Stimulated activated effector memory CD8-positive, alpha-beta T cell treated with anti-CD3 and anti-CD28 coated beads, Interleukin-12 subunit alpha, Interleukin-12 subunit beta, amount 100 ng/mL, for 72 hours (primary cell): ENCODE measurements around the gene AKAP9.
A peak's percentile ranks its signal among the peaks of the same experiment; 100 is the strongest.
"Not testable (repeated sequence)": the region's sequence is repeated elsewhere in the genome, so short reads cannot be mapped to it uniquely, and the experiment has no call there.

ENCODE experiments used
- ATAC-seq: fragments of 150-1000 bp; cut with Tn5 transposase; 2 replicates; pipeline ENCODE4 v1.10.0; 2021
- DNase-seq, 2 donors: peaks; one replicate each; pipeline ENCODE4 v3.0.0; 2021 to 2022; ENCODE audit warnings: low spot score in 2 of 2
- H3K27ac Mint-ChIP-seq: one replicate; pipeline ENCODE4 v1.8.0; 2022; ENCODE audit warnings: mild to moderate bottlenecking, mixed read lengths
- H3K36me3 Mint-ChIP-seq: one replicate; pipeline ENCODE4 v1.8.0; 2022; ENCODE audit warnings: mild to moderate bottlenecking, mixed read lengths
- H3K4me1 Mint-ChIP-seq: one replicate; pipeline ENCODE4 v1.8.0; 2022; ENCODE audit warnings: mixed read lengths
- H3K4me3 Mint-ChIP-seq: one replicate; pipeline ENCODE4 v1.8.0; 2022; ENCODE audit warnings: mild to moderate bottlenecking, mixed read lengths
- H3K9me3 Mint-ChIP-seq: one replicate; pipeline ENCODE4 v1.8.0; 2022; ENCODE audit warnings: mixed read lengths

AKAP9 gene

GRCh38 chr7:91940572-91941341 is at the start of gene AKAP9:
Gene AKAP9 (plus strand): TSS chr7:91940862. CDS start chr7:91941100, 238 bp downstream.
- peak within 1 kb of the TSS; percentile 83 for H3K4me3 Mint-ChIP-seq
- peak within 1 kb of the TSS; percentile 95 for H3K27ac Mint-ChIP-seq
- ATAC-seq = peak; percentile 96
- H3K9me3 Mint-ChIP-seq = no peaks in the 10 kb centered on the region
- peaks cover 11% of the 10 kb centered on the region for H3K36me3 Mint-ChIP-seq
- peak; percentile 81 to 93 for DNase-seq
- H3K4me1 Mint-ChIP-seq = peaks cover 39% of the 10 kb centered on the region

DNA sequence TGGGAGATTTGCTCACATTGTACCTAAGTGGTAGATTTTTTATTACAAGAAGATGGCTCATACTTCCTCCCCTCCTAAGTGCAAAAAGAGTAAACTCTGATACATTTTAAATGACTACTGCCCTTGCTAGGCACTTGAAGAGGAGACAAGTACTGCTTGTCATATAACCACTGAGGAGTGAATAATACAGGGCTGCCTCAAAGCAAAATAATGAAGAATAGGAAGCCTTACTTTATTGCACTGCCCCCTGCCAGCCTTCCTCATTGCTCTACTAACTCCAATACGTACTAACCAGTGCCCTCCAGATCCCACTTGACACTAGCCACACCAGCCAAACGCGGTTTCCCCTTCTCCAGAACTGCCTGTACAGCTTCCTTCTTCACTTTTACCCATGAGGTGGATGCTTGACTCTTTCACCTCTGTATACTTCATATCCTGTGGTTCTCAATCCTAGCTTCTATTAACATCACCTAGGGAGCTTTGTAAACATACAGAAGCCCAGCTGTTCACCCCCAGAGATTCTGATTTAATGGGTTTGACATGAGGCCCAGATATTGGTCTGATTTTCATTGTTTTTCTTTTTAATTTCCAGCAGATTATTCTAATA is 48.5 kb upstream of the AKAP9 start:
- no peaks in the 10 kb centered on the region for H3K9me3 Mint-ChIP-seq
- DNase-seq (no peak), ATAC-seq (no peak)
- H3K4me1 Mint-ChIP-seq = no peaks in the 10 kb centered on the region
- no peak overlapping the region for H3K27ac Mint-ChIP-seq
- H3K36me3 Mint-ChIP-seq = no peaks in the 10 kb centered on the region
- no peak overlapping the region for H3K4me3 Mint-ChIP-seq

DNA sequence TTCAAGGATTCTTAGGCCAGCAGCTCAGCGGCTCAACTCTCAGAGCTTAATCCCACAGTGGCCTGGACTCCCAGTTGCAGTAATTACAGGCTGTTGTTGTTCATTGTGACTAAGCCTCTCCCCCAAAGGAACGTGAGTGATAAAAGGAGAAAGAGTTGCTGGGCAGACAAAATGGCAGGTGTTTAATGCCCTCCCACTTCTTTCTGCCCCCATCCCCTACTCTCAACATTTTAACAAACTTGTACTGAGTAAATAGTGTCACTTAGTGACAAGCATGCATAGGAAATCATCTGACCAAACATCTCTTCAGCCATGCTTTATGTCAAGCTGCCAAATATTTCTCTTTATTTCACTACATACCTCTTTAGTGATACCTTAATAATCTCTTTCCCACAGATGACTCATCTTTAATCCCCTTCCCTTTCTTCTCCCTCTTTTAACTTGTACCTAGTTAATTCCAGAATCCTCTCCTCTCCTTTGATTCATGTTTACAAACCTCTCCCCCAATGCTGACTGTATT is 47.8 kb upstream of the AKAP9 start:
- Mint-ChIP-seq H3K36me3 (no peaks in the 10 kb centered on the region), H3K9me3 (no peaks in the 10 kb centered on the region), H3K4me1 (no peaks in the 10 kb centered on the region), H3K27ac (no peak overlapping the region), H3K4me3 (no peak overlapping the region)
- DNase-seq (no peak), ATAC-seq (no peak)

GRCh38 chr7:91893699-91894098 is 47.0 kb upstream of the AKAP9 start:
- H3K4me1 Mint-ChIP-seq, ATAC-seq, H3K36me3 Mint-ChIP-seq, DNase-seq, H3K9me3 Mint-ChIP-seq, H3K4me3 Mint-ChIP-seq, H3K27ac Mint-ChIP-seq: not testable (repeated sequence)

- Mint-ChIP-seq H3K27ac (no peak overlapping the region), H3K4me1 (no peaks in the 10 kb centered on the region), H3K36me3 (no peaks in the 10 kb centered on the region), H3K9me3 (no peaks in the 10 kb centered on the region), H3K4me3 (no peak overlapping the region)
- DNase-seq = no peak
- no peak for ATAC-seq
Observed at GRCh38 chr7:91894781-91895480, 45.7 kb upstream of the AKAP9 start.

- no peaks in the 10 kb centered on the region for H3K36me3 Mint-ChIP-seq
- H3K4me1 Mint-ChIP-seq = no peaks in the 10 kb centered on the region
- ATAC-seq = no peak
- no peak overlapping the region for H3K27ac Mint-ChIP-seq
- no peaks in the 10 kb centered on the region for H3K9me3 Mint-ChIP-seq
- no peak overlapping the region for H3K4me3 Mint-ChIP-seq
- DNase-seq = no peak
Observed at GRCh38 chr7:91898240-91898992, 42.2 kb upstream of the AKAP9 start.

- DNase-seq (no peak), ATAC-seq (no peak)
- H3K9me3 Mint-ChIP-seq = no peaks in the 10 kb centered on the region
- no peaks in the 10 kb centered on the region for H3K4me1 Mint-ChIP-seq
- H3K27ac Mint-ChIP-seq = no peak overlapping the region
- no peak overlapping the region for H3K4me3 Mint-ChIP-seq
- H3K36me3 Mint-ChIP-seq = no peaks in the 10 kb centered on the region
Observed at GRCh38 chr7:91899563-91899962, 41.1 kb upstream of the AKAP9 start.

GRCh38 chr7:91910171-91910570 is 30.5 kb upstream of the AKAP9 start:
- Mint-ChIP-seq H3K27ac (no peak overlapping the region), H3K4me1 (no peaks in the 10 kb centered on the region), H3K4me3 (no peak overlapping the region), H3K36me3 (no peaks in the 10 kb centered on the region), H3K9me3 (no peaks in the 10 kb centered on the region)
- no peak for DNase-seq
- no peak for ATAC-seq

DNA sequence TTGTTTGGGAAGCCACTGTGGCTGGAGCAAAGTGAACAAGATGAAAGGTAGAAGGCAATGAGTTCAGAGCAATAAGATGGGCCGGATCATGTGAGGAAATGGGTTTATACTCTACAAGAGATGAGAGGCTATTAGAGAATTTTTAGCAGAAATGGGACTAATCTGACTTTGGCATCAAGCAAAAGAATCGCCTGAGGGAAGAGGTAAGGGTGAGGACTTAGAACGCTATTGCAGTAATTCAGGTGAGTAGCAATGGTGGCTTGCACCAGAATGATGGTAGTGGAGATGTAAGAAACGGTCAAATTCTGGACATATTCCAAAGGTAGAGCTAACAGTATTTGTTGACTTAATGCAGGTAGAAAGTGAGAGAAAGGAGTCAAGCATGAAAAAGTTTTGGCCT is 29.5 kb upstream of the AKAP9 start:
- no peaks in the 10 kb centered on the region for H3K4me1 Mint-ChIP-seq
- H3K27ac Mint-ChIP-seq = no peak overlapping the region
- DNase-seq (no peak), ATAC-seq (no peak)
- H3K36me3 Mint-ChIP-seq = no peaks in the 10 kb centered on the region
- no peak overlapping the region for H3K4me3 Mint-ChIP-seq
- no peaks in the 10 kb centered on the region for H3K9me3 Mint-ChIP-seq

GRCh38 chr7:91912494-91912893 is 28.2 kb upstream of the AKAP9 start:
- DNase-seq (no peak), ATAC-seq (no peak)
- Mint-ChIP-seq H3K4me3 (no peak overlapping the region), H3K4me1 (no peaks in the 10 kb centered on the region), H3K36me3 (no peaks in the 10 kb centered on the region), H3K27ac (no peak overlapping the region), H3K9me3 (no peaks in the 10 kb centered on the region)

DNA sequence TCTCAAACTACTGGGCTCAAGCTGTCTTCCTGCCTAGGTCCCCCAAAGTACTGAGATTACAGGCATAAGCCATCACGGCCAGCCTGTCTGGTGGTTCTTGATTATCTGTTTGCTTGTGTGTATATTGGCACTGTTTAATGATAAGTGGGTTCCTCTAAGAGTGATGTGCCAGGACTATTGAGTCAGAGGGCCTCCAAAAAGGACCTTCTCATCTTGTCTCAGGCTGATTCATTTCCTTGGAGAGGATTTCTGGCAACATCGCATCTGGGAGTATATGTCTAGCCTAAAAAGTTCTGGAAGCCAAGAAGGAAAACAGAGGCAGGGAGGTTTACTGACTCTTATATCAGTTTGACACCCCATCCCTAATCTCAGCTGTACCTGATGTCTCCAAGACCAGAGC is 27.1 kb upstream of the AKAP9 start:
- Mint-ChIP-seq H3K4me3 (no peak overlapping the region), H3K36me3 (no peaks in the 10 kb centered on the region), H3K9me3 (no peaks in the 10 kb centered on the region), H3K27ac (no peak overlapping the region), H3K4me1 (no peaks in the 10 kb centered on the region)
- no peak for DNase-seq
- ATAC-seq = no peak

GRCh38 chr7:91915401-91916050 is 25.1 kb upstream of the AKAP9 start:
- no peak overlapping the region for H3K27ac Mint-ChIP-seq
- no peak for DNase-seq
- H3K36me3 Mint-ChIP-seq = no peaks in the 10 kb centered on the region
- H3K9me3 Mint-ChIP-seq = no peaks in the 10 kb centered on the region
- H3K4me1 Mint-ChIP-seq = no peaks in the 10 kb centered on the region
- H3K4me3 Mint-ChIP-seq = no peak overlapping the region
- no peak for ATAC-seq

- no peak overlapping the region for H3K27ac Mint-ChIP-seq
- ATAC-seq = no peak
- H3K4me1 Mint-ChIP-seq = no peaks in the 10 kb centered on the region
- no peaks in the 10 kb centered on the region for H3K9me3 Mint-ChIP-seq
- no peaks in the 10 kb centered on the region for H3K36me3 Mint-ChIP-seq
- no peak overlapping the region for H3K4me3 Mint-ChIP-seq
- no peak for DNase-seq
Observed at GRCh38 chr7:91916051-91916440, 24.6 kb upstream of the AKAP9 start.

- Mint-ChIP-seq H3K4me3 (no peak overlapping the region), H3K9me3 (no peaks in the 10 kb centered on the region), H3K36me3 (no peaks in the 10 kb centered on the region), H3K4me1 (no peaks in the 10 kb centered on the region), H3K27ac (no peak overlapping the region)
- DNase-seq = no peak
- ATAC-seq = no peak
Observed at GRCh38 chr7:91918356-91918755, 22.3 kb upstream of the AKAP9 start.

GRCh38 chr7:91922857-91923256 is 17.8 kb upstream of the AKAP9 start:
- H3K4me3 Mint-ChIP-seq = no peak overlapping the region
- H3K9me3 Mint-ChIP-seq = no peaks in the 10 kb centered on the region
- H3K36me3 Mint-ChIP-seq = no peaks in the 10 kb centered on the region
- DNase-seq (no peak), ATAC-seq (no peak)
- no peak overlapping the region for H3K27ac Mint-ChIP-seq
- H3K4me1 Mint-ChIP-seq = no peaks in the 10 kb centered on the region
